Measurements from ENCODE around the gene RNF2.

DNA sequence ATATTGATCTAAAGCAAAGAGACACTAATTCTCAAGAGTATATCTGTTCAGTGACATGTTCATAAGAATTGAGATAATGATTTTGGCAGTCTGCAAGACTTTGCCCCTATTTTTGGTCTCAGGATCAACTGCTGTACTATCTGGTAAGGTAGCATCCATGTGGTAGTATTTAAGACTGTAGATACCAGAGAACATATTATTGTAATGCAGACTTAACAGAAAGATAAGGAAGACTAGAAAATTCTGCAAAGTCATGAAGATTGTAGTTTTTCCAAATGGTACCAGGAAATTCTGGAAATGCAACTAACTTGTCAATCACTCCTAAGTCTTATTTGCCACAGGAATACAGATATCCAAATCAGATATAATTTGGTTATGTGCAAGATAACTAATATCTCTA lies 35.1 kb downstream of the RNF2 start:
- TF ChIP-seq, protein P1, sequence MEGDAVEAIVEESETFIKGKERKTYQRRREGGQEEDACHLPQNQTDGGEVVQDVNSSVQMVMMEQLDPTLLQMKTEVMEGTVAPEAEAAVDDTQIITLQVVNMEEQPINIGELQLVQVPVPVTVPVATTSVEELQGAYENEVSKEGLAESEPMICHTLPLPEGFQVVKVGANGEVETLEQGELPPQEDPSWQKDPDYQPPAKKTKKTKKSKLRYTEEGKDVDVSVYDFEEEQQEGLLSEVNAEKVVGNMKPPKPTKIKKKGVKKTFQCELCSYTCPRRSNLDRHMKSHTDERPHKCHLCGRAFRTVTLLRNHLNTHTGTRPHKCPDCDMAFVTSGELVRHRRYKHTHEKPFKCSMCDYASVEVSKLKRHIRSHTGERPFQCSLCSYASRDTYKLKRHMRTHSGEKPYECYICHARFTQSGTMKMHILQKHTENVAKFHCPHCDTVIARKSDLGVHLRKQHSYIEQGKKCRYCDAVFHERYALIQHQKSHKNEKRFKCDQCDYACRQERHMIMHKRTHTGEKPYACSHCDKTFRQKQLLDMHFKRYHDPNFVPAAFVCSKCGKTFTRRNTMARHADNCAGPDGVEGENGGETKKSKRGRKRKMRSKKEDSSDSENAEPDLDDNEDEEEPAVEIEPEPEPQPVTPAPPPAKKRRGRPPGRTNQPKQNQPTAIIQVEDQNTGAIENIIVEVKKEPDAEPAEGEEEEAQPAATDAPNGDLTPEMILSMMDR (IDR thresholded peaks at IDR 0.05 in 2 of 3, conservative IDR thresholded peaks at IDR 0.05 in 1 of 3; ENCODE audit: borderline replicate concordance in 1 of 3, insufficient read depth in 1 of 3, low read depth in 2 of 3, low read length in 2 of 3): no peak
- TF ChIP-seq EZH2 (IDR thresholded peaks at IDR 0.05): no peak
- no peak for TF ChIP-seq POLR2A (IDR thresholded peaks at IDR 0.05; ENCODE audit: borderline replicate concordance, extremely low read depth, insufficient read depth, insufficient read length)

Measured in HCT116 (cell line).